HG03066 (cell line): ENCODE measurements around the gene AMN.
A peak's percentile ranks its signal among the peaks of the same experiment; 100 is the strongest.

ENCODE experiments used
- ATAC-seq: cut with Tn5 transposase; IDR thresholded peaks from one replicate; pipeline ENCODE4 v1.9.1; 2021; ENCODE audit warnings: low read depth; ENCODE audit not compliant: unreplicated experiment

AMN gene

DNA sequence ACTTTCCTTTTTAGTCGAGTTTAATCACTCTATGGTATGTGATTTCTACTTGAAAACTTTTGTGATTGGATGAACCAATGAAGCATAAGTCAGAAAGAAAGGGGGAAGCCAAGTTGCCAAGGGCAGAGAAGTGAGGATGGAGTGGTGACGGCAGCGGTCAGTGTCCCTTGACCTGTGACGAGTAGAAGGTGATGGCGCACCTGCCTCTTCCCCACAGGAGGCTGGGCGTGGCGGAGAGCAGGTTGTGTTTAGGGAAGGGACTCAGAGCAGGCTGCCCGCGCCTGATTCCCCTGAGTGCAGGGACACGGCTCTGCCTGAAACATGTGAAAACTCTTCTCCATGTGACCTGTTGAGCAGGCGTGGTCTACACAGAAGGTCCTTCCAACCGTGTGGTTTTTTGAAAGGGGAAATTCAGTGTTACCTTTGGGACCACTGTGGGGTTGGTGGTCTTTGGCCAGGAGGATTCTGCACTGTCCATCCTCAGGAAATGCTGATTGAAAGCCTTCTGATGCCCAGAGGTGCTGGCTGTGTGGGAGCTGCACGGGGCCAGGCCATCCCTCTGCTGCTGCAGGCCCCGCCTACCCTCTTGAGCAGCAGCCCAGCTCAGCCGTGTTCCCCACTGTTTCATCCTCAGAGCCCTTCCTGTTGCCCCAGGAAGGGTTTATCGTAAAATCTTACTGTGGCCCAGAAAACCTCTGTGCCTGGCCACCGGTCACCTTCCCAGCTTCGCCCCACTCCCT is 23.5 kb upstream of the AMN start:
- ATAC-seq = no peak

DNA sequence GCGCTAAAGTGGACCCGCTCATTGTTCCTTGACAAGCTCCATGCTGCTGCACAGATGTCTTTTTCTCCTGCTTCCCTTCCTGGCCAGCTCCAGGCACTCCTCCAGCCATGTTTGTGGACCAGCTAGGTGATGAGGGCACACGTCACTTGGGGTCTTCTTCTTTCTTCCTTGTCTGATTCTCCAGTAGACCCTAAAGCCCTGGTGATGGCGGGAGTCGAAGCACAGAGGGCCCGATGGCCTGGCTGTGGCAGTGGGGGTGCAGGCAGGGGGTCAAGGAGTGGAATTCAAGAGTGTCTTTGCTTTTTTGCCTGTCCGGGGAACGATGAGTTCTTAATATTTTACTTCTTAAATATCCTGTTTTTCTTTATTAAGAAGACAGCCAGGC is 23.0 kb upstream of the AMN start:
- no peak for ATAC-seq

DNA sequence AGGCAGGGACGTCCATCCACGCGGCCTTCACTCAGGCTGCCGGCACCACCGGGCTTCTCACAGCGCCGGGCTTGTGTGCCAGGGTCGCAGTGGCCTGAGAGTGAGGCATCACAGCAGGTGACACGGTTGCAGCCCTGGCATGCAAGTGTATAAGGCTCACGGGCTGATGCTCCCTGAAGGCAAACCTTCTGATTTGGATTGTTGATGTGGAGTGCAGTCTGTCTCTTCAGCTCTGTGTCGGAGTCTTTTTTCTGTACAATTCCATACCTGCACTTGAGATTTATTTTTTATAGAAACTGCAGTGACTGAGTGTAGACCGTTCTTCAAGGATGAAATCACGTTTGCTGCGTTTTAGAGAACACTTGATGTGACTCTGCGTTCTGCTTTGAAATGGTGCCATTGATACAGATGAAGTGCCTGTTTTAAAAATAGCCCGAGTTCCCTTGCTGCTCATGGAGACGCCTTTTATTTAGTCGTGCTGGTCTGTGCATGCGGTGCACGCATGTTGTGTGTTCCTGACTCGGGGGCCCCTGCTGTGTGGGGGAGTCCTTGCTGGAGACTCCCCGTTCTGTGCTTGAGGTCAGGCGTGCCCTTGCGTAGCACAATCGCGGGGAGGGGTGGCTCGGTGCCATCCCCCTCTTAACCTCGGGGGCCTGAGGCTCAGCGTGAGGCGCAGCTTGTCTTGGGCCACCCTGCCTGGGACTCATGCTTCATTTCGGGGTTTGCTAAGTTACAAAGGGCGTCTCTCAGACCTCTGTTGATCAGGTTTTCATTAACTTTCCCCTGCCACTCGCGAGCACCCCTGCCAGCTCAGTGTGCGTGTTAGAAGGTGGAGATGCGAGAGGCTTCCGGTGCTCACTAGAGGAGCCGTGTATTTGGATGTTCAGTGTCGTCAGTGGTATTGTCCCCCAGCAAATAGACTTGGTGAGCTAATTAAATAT is 21.6 kb upstream of the AMN start:
- peak; percentile 49 for ATAC-seq

DNA sequence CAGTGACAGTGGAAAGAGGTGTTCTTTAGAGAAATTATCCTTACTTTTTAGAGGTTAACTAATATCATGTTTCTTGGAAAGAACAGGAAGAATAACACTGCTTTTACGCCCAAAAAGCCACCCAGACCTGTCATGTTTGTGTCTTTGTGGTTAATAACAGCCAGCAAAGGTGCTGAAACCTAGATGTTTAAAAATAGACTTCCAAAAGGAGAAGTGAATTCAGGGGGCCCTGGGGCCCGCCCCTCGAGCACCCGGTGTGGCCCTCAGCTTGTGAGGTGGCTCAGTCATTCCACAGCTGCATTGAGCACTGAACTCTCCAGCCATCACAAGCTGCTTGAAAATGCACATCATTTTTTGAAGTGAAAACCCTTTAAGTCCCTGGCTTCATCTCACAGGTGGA is 20.8 kb upstream of the AMN start:
- peak; percentile 74 for ATAC-seq

DNA sequence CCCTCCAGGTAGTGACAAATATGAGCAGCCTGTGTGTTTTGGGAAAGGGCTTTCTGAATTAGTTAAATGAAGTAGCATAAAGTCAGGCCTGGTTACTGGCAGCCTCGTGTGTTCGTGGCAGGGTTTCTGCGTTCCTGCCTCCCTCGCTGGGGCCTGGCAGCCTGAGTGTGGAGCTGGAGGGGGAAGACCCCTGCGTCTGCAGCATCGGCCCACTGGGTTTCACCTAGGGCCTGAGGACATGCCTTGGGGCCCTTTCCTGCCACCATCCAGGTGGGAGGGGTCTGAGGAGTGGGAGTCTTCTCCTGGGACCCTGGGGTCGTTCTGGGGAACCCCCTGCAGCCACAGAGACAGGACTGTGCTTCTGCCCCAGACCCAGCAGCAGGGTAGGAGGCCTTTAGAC is 20.4 kb upstream of the AMN start:
- no peak for ATAC-seq

DNA sequence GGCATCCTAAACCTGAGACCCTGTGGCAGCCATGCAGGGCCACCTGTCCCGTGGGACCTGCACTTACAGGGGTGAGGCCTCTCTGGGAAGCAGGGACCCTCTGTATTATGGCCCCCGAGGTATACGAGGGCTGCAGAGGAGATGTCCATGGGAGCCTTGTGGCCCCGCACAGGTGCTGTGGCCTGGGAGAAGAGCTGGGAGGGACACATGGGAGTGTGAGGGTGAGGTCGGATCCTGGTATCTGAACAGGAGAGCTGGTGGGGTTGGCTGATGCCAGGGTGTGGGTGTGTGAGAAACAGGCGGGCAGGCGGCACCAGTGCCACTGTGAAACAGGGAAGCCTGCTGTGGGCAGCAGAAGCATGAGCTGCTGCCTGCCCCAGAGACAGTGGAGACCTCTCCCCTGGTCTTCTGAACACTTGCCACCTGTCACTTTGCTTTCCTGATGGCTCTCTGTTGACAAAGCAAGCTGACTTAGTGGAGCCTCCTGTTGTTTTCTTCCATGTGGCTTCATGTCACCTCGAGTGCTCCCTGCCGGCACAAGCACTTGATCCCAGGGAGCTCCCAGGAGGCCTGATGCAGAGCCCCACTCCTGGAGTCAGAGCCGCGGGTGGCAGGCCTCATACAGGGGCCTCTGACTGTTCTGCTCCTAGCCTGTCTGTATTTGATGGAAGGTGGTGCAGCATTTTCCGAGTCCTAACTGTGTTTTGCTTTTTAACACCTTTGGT is 19.8 kb upstream of the AMN start:
- ATAC-seq = no peak

DNA sequence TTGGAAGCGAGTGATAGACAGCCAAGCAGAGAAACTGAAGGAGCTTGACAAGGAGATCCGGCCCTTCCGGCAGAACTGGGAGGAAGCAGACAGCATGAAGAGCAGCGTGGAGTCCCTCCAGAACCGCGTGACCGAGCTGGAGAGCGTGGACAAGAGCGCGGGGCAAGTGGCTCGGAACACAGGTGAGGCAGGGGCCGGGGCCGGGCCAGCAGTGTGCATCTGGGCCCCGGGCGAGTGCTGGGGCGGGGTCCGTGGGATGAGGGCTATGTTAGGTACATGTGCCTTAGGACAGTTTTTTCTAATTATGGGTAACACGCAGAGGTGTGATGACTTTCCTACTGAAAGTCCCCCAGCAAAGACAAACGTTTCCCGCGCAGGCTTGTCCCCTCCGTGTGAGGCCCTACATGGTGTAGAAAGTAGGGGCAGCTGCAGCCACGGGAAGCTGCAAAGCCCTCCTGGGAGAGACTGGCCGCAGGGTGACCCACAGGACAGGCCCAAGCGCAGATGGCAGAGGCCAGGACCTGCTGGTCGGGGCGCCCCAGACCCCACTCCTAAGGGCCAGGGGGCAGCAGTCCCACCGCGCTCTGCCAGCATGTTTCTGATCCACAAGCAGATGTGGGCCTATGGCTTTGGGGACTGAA is 19.1 kb upstream of the AMN start:
- no peak for ATAC-seq

DNA sequence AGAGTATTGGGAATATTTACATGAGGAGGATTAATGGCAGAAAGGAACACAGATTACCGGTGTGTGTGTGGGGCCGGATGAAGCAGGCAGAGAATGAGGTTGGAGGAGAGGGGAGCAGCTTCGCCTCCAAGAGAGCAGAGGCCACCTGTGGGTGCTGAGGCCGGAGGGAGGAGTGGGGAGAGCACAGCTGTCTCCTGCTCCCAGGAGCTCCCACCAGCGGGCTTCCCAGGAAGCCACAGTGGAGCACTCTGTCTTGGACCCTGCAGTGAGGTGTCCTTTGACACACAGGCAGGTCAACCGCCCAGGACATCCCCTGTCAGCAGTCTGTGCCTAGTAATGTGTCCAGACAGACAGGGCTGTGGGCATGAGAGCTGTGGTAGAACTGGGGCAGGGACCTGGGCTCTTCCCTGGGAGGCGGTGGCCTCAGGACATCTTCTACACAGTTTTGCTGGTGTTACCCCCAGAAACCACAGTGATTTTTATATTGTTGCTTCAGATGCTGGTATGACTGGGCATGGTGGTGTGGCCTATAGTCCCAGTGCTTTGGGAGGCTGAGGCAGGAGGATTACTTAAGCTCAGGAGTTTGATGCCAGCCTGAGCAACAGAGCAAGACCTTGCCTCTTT is 18.5 kb upstream of the AMN start:
- no peak for ATAC-seq

DNA sequence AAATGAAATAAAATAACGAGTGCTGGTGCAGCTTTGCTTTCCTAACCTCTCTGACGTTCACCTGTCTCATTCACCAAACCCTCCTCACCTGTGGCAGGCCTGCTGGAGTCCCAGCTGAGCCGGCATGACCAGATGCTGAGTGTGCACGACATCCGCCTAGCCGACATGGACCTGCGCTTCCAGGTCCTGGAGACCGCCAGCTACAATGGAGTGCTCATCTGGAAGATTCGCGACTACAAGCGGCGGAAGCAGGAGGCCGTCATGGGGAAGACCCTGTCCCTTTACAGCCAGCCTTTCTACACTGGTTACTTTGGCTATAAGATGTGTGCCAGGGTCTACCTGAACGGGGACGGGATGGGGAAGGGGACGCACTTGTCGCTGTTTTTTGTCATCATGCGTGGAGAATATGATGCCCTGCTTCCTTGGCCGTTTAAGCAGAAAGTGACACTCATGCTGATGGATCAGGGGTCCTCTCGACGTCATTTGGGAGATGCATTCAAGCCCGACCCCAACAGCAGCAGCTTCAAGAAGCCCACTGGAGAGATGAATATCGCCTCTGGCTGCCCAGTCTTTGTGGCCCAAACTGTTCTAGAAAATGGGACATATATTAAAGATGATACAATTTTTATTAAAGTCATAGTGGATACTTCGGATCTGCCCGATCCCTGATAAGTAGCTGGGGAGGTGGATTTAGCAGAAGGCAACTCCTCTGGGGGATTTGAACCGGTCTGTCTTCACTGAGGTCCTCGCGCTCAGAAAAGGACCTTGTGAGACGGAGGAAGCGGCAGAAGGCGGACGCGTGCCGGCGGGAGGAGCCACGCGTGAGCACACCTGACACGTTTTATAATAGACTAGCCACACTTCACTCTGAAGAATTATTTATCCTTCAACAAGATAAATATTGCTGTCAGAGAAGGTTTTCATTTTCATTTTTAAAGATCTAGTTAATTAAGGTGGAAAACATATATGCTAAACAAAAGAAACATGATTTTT is 17.1 kb upstream of the AMN start:
- ATAC-seq = no peak

DNA sequence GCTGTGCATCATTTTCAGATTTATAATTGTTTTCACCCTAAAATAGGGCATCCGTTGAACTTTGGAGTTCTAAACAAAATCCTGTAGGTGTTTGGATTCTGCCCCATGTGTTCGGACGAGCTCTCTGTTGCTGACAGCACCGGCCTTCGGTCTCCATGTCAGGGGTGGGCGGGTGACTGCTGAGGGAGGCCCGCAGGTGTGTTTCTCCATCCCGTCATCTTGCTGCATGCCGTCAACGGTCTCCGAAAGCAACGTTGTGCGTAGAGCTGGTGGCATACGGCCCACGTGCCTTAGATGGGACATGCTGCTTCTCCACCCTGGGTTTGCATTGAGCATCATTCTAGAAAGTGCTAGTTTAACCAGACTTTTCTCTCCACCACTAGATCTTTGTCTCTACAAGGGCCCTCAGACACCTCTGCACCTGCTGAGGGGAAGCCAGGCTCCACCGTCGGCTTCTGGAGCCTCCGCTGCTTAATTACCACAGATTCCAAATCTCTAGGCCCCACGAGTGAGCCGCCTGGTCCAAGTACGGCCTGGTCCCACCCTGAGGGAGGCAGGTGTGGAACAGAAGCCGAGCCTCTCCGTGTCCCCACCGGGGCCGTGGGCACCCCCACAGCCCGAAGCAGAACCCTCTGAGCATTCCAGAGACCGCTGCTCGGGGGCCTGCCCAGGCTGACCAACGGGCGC is 15.7 kb upstream of the AMN start:
- ATAC-seq = no peak

DNA sequence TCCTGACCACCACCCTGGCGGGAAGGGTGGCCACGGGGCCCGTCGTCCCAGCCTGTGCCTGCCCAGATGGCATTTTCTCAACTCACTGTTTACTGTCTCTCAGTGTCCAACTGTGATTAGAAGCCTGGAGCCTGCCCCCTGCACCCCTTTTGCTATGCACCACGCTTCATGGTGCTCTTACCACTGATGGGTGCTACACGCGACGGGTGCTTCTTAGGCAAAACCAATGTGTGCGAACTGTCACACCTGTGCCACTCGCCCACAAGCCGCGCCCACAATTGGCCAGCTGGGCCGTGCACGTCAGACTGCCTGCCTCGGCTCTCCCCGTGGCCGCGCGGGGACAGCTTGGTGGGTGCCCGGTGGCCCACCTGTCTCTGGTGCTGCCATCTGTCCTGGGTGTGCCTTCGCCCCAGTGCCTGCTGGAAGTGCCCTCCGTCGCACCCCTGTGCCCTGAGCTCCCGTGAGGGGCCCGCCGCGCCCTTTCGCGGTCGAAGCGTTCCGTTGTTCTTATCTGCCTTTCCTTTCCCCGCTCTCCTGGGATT is 15.1 kb upstream of the AMN start:
- no peak for ATAC-seq

DNA sequence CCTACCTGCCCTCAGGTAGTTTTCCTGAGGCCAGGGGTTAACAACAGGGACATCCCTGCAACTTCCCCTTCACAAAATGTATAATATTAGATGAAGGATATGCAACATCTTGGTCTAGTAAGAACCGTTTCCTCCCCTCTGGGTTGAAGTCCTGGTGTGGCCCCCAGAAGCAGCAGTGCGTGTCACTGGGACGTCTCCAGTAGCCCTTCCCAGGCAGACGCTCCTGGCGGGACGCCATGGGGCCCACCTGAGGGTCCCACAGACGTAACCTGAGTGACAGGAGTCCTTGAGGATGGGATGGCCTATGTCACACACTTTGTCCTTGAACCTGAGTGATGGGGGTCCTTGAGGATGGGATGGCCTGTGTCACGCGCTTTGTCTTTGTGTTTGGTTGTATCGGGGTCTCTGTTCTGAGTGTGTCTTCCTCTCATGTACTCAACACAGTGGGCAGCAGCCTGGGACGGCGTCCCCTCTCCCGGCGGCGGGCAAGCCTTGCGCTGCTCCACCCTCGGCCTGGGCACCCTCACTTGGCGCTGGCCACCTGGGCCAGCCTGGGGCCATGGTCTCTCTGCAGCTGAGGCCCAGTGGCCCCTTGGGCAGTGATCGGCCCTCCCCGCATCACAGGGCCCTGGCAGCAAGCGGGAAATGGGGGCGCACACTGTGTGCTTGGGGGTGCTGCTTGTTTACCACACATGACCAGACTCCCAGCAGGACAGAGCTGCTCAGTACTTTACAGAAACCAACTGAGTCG is 14.3 kb upstream of the AMN start:
- no peak for ATAC-seq

DNA sequence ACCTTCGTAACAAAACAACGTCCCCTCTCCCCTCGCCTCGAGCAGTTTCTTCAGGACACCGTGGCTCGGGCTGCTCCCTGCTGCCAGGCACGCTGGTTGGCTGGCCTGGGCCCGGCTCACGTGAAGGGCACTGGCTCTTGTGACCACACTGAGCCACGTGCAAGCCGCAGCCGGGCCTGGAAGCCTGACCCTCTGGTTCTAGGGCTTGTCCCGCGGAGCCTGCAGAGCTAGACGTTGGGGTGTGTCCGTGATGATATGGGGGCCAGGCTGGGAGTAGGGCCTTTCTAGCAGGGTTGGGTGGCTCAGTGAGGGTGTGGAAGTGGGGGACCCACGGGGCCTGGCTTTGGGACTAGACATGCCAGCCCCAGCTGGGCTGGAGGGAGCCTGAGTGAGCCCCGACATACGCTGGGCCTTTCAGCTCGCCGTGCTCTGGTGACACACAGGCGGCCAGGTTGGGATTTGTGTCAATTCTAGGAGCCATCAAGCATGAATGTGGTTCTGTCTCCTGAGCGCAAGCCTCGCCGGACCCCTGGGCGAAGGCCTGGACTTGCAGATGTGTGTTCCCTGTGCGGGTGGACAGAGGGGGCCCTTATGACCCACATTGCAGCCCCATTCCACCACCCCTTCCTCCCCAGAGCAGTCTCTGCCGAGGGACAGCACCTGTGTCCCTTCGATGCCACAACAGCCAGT is 13.6 kb upstream of the AMN start:
- no peak for ATAC-seq

DNA sequence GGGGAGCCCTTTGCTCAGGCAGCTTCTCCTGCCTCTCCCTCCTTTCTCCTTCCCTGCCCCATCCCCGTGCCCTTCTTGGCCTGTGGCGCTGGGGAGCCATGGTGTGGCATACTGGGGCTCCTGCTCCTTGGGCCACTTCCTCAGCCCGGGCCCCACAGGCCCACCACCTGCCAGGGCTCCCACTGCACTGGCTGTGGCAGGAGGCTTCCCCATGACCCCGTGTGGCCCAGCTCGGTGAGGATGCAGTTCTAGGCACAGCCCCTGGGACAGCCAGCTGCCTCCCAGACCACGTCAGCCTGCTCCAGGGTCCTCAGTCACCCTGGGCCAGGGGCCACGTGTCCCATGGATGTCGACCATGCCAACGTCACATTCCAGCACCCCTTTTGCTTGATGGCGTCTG is 13.0 kb upstream of the AMN start:
- no peak for ATAC-seq

DNA sequence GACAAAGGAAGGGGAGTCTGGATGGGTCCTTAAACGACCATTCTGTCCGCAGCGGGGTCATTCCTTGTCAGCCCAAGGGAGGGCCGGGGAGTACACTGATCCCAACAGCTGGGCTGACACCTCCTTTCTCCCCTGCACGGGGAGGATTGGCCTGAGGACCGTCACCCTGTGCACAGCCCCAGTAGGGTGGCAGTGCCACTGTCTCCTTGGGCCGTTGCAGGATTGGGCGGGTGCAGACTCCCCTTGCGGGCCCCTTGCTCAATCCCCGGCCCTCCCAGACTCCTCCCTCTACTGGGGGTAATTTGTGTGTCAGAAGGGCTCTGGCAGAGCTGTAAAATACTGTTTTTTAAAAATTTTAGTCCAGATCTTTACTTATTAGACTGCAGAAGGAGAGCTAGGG is 12.6 kb upstream of the AMN start:
- no peak for ATAC-seq

DNA sequence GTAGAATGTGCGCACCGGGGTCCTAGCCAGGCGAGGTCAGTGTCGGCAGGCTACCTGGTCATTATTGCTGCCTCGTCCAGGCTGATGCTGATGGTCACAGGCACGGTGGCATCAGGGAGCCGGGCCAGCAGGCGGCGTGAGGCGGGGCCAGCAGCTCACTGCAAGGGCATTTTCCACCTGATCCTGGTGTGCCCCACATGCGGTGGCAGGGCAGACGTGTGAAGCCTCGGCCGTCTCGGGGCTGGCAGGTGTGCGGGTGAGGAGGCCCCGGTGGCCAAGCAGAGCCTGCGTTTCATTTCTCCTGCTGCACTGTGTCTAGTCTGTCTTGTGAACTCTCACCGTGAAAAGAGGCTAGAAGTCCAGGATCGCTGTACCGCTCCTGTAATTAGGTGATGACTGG is 12.0 kb upstream of the AMN start:
- ATAC-seq = no peak

DNA sequence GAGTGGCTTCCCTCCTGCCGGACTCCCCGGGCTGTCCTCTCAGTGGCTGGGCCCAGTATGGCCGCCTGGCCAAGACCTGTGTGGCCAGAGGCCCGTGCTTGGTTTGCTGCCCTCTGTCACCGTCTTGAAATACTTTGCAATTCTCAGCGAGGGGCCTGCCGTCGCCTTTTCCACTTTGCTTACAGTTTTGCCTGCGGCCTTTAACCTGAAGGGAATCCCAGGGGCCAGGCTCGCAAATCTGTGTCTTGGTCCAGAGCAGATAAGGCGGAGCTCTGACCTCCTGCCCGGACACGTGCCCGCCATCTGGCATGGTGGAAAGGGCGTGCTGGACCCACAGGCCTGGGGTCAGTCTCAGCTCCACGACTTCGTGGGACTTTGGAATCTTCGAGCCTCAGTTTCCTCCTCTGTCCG is 10.9 kb upstream of the AMN start:
- ATAC-seq = no peak
